T-cell (primary cell): ENCODE results near the gene GARRE1. TPM values are rescaled to one million over a fixed set of nuclear protein-coding genes. Genes with fewer than 3 reads are reported as not detected.

ENCODE experiments used
- ATAC-seq, 4 experiments: fragments of 200-7000 bp in 3 of 4; fragments of 150-1000 bp in 1 of 4; cut with Tn5 transposase; replicated peaks in 1 of 4; 1 replicate in 3 of 4; 2 replicates in 1 of 4; pipeline ENCODE4 v1.10.0; 2021; ENCODE audit warnings: moderate library complexity in 3 of 4, mild to moderate bottlenecking in 2 of 4, moderate number of reproducible peaks in 1 of 4
- CTCF ChIA-PET, 2 donors: fragments of 300-600 bp; sonication (Branson Sonifier 250); formaldehyde crosslinking; loops; one replicate each; lab custom pipeline; 2022; ENCODE audit warnings: antibody characterized with exemption in 2 of 2; lab: Charles Lee
- POLR2A ChIA-PET, 2 donors: fragments of 300-600 bp; sonication (Branson Sonifier 250); formaldehyde crosslinking; loops; one replicate each; lab custom pipeline; 2022; ENCODE audit warnings: antibody characterized with exemption in 2 of 2; lab: Charles Lee
- DNase-seq, 35 experiments: peaks; one replicate each; pipeline versions ENCODE4 v3.0.0 to v3.0.0-alpha.2; 2013 to 2023
- H3K27ac ChIP-seq: one replicate; pipeline ENCODE4 v1.5.1; 2013; ENCODE audit warnings: low read length
- H3K27me3 ChIP-seq, 2 experiments: replicated peaks in 1 of 2; 1 replicate in 1 of 2; 2 replicates in 1 of 2; pipeline versions ENCODE4 v1.6.1 to v1.7.0; 2013; ENCODE audit warnings: low read length in 1 of 2, mixed read lengths in 1 of 2; ENCODE audit not compliant: control insufficient read depth in 2 of 2, insufficient read depth in 2 of 2; ENCODE audit errors: extremely low read depth in 1 of 2
- H3K36me3 ChIP-seq, 2 donors: 1 replicate in 1 of 2; 2 replicates in 1 of 2; pipeline versions ENCODE4 v1.6.1 to v1.7.0; 2013; ENCODE audit warnings: low read length in 1 of 2; ENCODE audit not compliant: control insufficient read depth in 2 of 2, insufficient read depth in 1 of 2; ENCODE audit errors: extremely low read depth in 1 of 2
- H3K4me1 ChIP-seq, 2 experiments: 1 replicate in 1 of 2; 2 replicates in 1 of 2; pipeline versions ENCODE4 v1.6.1 to v1.7.0; 2013; ENCODE audit warnings: low read length in 2 of 2, mixed read lengths in 1 of 2; ENCODE audit not compliant: insufficient read depth in 2 of 2, control insufficient read depth in 1 of 2; ENCODE audit errors: extremely low read depth in 1 of 2
- H3K4me3 ChIP-seq, 2 donors: 1 replicate in 1 of 2; 2 replicates in 1 of 2; pipeline versions ENCODE4 v1.5.1 to v1.7.0; 2013; ENCODE audit warnings: mild to moderate bottlenecking in 2 of 2, low read length in 1 of 2, moderate library complexity in 1 of 2; ENCODE audit not compliant: control insufficient read depth in 1 of 2; ENCODE audit errors: extremely low read depth in 1 of 2
- H3K9me3 ChIP-seq: 2 replicates; pipeline ENCODE4 v1.7.0; 2013
- H3K27ac Mint-ChIP-seq, 2 donors: one replicate each; pipeline ENCODE4 v1.8.0; 2020 to 2021; ENCODE audit warnings: mild to moderate bottlenecking in 2 of 2, mixed read lengths in 2 of 2
- H3K27me3 Mint-ChIP-seq, 2 donors: one replicate each; pipeline ENCODE4 v1.8.0; 2021 to 2022; ENCODE audit warnings: mixed read lengths in 2 of 2
- H3K36me3 Mint-ChIP-seq: one replicate; pipeline ENCODE4 v1.8.0; 2021; ENCODE audit warnings: mixed read lengths
- H3K4me1 Mint-ChIP-seq, 3 donors: one replicate each; pipeline ENCODE4 v1.8.0; 2020 to 2022; ENCODE audit warnings: mixed read lengths in 3 of 3, mild to moderate bottlenecking in 1 of 3
- H3K4me3 Mint-ChIP-seq, 3 donors: one replicate each; pipeline ENCODE4 v1.8.0; 2020 to 2022; ENCODE audit warnings: mild to moderate bottlenecking in 3 of 3, mixed read lengths in 3 of 3, moderate library complexity in 3 of 3
- H3K9me3 Mint-ChIP-seq, 3 donors: one replicate each; pipeline ENCODE4 v1.8.0; 2020 to 2022; ENCODE audit warnings: mixed read lengths in 3 of 3
- WGBS: methylation state at CpG from one replicate; pipeline ENCODE4 v1.1.5; 2013; ENCODE audit warnings: missing lambda C conversion rate; ENCODE audit not compliant: insufficient coverage; 5-methylcytosine and 5-hydroxymethylcytosine counted together
- total RNA-seq, 35 experiments: library from RNA in 6 of 35; stranded (reverse) in 6 of 35; fragments of 120-200 nt in 1 of 35; gene quantifications; one replicate each; pipeline versions ENCODE4 v1.2.1 to v1.2.4 and lab custom pipeline; 2013 to 2026

The GARRE1 gene
- total RNA-seq, 5 donors from 2014 or later (not counting 1 experiment from before 2014, with no cell fraction given): 31.8 to 51.6 (median 34.8) TPM

DNA sequence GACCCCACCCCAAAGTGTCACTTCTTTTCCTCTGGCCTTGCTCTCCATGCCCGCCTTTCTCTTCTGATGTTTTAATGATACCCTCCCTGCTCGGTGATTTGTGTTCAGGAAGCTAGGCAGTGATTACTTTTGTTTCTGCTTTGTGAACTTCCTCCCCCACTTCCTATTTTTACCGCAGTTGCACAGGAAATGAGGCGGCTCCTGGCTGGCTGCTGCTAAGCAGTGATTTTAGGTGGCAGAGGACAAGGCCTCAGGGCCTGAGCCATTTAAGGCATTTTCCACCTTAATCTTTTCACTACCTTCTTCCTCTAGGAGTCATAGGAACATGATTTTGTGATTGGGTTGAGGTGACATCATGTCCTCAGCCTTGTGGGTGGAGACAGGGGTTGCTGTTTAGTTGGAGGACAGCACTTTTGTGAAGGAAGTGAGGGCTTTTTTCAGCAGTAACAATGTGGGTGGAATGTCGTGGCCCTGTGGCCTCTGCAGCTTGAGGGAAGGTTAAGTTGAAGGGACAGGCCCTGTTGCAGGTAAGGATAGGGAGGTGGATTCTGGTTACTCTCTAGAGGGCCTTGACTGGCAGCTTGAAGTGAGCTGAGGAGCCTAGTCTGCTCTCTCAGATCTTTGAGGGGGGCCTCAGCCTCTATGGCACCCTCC, 15.7 kb downstream of the GARRE1 start:
- no peaks in the 10 kb centered on the region for H3K36me3 ChIP-seq
- no peaks in the 10 kb centered on the region for H3K9me3 Mint-ChIP-seq
- H3K4me3 Mint-ChIP-seq: peak overlapping the region; percentile 43 to 72 (median 50)
- H3K4me1 Mint-ChIP-seq: peaks cover 80 to 87% (median 86%) of the 10 kb centered on the region in 3 donors
- no peaks in the 10 kb centered on the region for H3K9me3 ChIP-seq
- DNase-seq: peak; percentile 49 to 89 (median 74)
- no peaks in the 10 kb centered on the region for H3K27me3 ChIP-seq
- H3K27me3 Mint-ChIP-seq: no peaks in the 10 kb centered on the region
- peaks cover 38 to 79% of the 10 kb centered on the region in 2 experiments for H3K4me1 ChIP-seq
- ATAC-seq: peak; percentile 92 to 94 (median 94)
- H3K36me3 Mint-ChIP-seq: peaks cover 16% of the 10 kb centered on the region
- ChIA-PET POLR2A (interaction anchor here (0.6 to 1.1 kb wide), 6 partner anchors 9 to 1483 kb away, joined by 3 to 6 read pairs (median 3); no protein-coding TSS in a partner anchor), CTCF (interaction anchor here (0.6 to 1.3 kb wide), 7 partner anchors 19 to 87 kb away, joined by 3 to 8 read pairs (median 4); no protein-coding TSS in a partner anchor)
- H3K27ac ChIP-seq: peak overlapping the region; percentile 86
- H3K4me3 ChIP-seq: peak overlapping the region; percentile 6 to 15
- H3K27ac Mint-ChIP-seq: peak overlapping the region; percentile 83 to 85
- 0% methylated on average over 1 of the region's 5 CpGs for whole genome bisulfite sequencing

- Histone ChIP-seq H3K36me3 (no peaks in the 10 kb centered on the region), H3K9me3 (no peaks in the 10 kb centered on the region), H3K4me1 (peaks cover 35 to 61% of the 10 kb centered on the region in 2 experiments), H3K27me3 (no peaks in the 10 kb centered on the region), H3K4me3 (no peak overlapping the region), H3K27ac (no peak overlapping the region)
- peak overlapping the region; percentile 83 to 85 for H3K27ac Mint-ChIP-seq
- H3K9me3 Mint-ChIP-seq: no peaks in the 10 kb centered on the region
- ChIA-PET POLR2A (interaction anchor here in 1 of 2 donors (1.2 kb wide), 1 partner anchor 12 kb away, joined by 3 read pairs; no protein-coding TSS in a partner anchor), CTCF (interaction anchor here in 1 of 2 donors (0.6 kb wide), 1 partner anchor 11 kb away, joined by 3 read pairs; no protein-coding TSS in a partner anchor)
- no peak overlapping the region for H3K4me3 Mint-ChIP-seq
- H3K27me3 Mint-ChIP-seq: no peaks in the 10 kb centered on the region
- no CpG with 5 or more reads among the region's 4 CpGs for WGBS
- H3K4me1 Mint-ChIP-seq: peaks cover 82 to 90% (median 86%) of the 10 kb centered on the region in 3 donors
- peaks cover 14% of the 10 kb centered on the region for H3K36me3 Mint-ChIP-seq
- DNase-seq (no peak), ATAC-seq (no peak)
Measured at GRCh38 chr19:34273121-34273520, 18.8 kb downstream of the GARRE1 start.

DNA sequence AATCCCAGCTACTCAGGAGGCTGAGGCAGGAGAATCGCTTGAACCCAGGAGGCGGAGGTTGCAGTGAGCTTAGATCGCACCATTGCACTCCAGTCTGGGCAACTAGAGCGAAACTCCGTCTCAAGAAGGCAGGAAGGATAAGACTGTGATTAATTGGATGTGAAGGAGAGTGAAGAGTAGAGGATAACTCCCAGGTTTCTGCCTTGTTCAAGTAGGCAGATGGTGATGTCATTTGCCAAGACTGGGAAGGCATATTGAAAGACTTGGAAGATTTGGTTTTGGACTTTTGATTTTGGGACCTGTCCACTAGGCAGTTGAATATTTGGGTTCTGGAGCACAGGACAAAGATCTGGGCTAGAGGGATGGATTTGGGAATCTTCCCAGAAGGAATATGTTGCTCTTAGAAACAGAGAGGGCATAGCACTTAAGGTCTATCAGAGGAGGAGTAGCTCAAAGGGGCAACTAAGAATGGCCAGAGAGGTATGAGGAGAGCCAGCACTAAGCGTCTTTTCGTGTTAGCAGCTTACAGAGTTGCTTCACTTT, 20.0 kb downstream of the GARRE1 start:
- Histone ChIP-seq H3K4me3 (no peak overlapping the region), H3K27ac (no peak overlapping the region), H3K4me1 (peaks cover 23 to 53% of the 10 kb centered on the region in 2 experiments), H3K27me3 (no peaks in the 10 kb centered on the region), H3K36me3 (no peaks in the 10 kb centered on the region), H3K9me3 (no peaks in the 10 kb centered on the region)
- peaks cover 12% of the 10 kb centered on the region for H3K36me3 Mint-ChIP-seq
- peak overlapping the region in 1 of 3 donors; percentile 36 for H3K4me3 Mint-ChIP-seq
- no peaks in the 10 kb centered on the region for H3K27me3 Mint-ChIP-seq
- peak overlapping the region; percentile 67 to 87 for H3K27ac Mint-ChIP-seq
- ChIA-PET POLR2A (no interaction called here), CTCF (interaction anchor here (0.6 to 0.7 kb wide), 2 partner anchors 60 to 1157 kb away, joined by 3 read pairs; no protein-coding TSS in a partner anchor)
- WGBS: 84% methylated on average over 6 of the region's 7 CpGs
- H3K9me3 Mint-ChIP-seq: no peaks in the 10 kb centered on the region
- H3K4me1 Mint-ChIP-seq: peaks cover 81 to 88% (median 83%) of the 10 kb centered on the region in 3 donors
- ATAC-seq (no peak), DNase-seq (no peak)

GRCh38 chr19:34274827-34275625, 20.7 kb downstream of the GARRE1 start:
- no peak for DNase-seq
- no CpG with 5 or more reads among the region's 4 CpGs for WGBS
- no peaks in the 10 kb centered on the region for H3K9me3 Mint-ChIP-seq
- Histone ChIP-seq H3K36me3 (no peaks in the 10 kb centered on the region), H3K9me3 (no peaks in the 10 kb centered on the region), H3K4me3 (no peak overlapping the region), H3K27ac (no peak overlapping the region), H3K4me1 (peaks cover 21 to 46% of the 10 kb centered on the region in 2 experiments), H3K27me3 (no peaks in the 10 kb centered on the region)
- peak overlapping the region in 1 of 3 donors; percentile 36 for H3K4me3 Mint-ChIP-seq
- no peak for ATAC-seq
- CTCF ChIA-PET: no interaction called here
- POLR2A ChIA-PET: no interaction called here
- H3K27me3 Mint-ChIP-seq: no peaks in the 10 kb centered on the region
- peaks cover 75 to 86% (median 81%) of the 10 kb centered on the region in 3 donors for H3K4me1 Mint-ChIP-seq
- peaks cover 12% of the 10 kb centered on the region for H3K36me3 Mint-ChIP-seq
- H3K27ac Mint-ChIP-seq: peak overlapping the region; percentile 67 to 87

DNA sequence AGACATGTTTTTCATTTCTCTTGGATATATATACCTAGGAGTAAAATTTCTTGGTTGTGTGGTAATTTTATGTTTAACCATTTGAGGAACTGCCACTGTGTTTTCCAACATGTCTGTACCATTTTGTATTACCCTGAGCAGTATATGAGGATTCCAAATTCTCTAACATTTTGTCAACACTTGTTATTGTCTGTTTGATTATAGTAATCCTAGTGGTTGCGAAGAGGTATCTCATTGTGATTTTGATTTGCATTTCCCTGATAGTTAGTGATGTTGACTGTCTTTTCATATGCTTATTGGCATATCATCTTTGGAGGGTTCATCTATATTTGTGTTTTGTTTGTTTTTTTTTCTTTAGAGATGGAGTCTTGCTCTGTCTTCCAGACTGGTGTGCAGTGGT, 21.4 kb downstream of the GARRE1 start:
- DNase-seq (no peak), ATAC-seq (no peak)
- H3K4me1 Mint-ChIP-seq: peaks cover 68 to 83% (median 79%) of the 10 kb centered on the region in 3 donors
- no peaks in the 10 kb centered on the region for H3K27me3 Mint-ChIP-seq
- H3K4me3 Mint-ChIP-seq: no peak overlapping the region
- no peaks in the 10 kb centered on the region for H3K27me3 ChIP-seq
- H3K4me3 ChIP-seq: no peak overlapping the region
- POLR2A ChIA-PET: no interaction called here
- no peaks in the 10 kb centered on the region for H3K36me3 ChIP-seq
- CTCF ChIA-PET: no interaction called here
- 100% methylated on average over 1 of the region's 1 CpG for WGBS
- no peak overlapping the region for H3K27ac ChIP-seq
- no peak overlapping the region for H3K27ac Mint-ChIP-seq
- H3K4me1 ChIP-seq: peaks cover 20 to 40% of the 10 kb centered on the region in 2 experiments
- H3K9me3 Mint-ChIP-seq: no peaks in the 10 kb centered on the region
- peaks cover 12% of the 10 kb centered on the region for H3K36me3 Mint-ChIP-seq
- H3K9me3 ChIP-seq: no peaks in the 10 kb centered on the region

DNA sequence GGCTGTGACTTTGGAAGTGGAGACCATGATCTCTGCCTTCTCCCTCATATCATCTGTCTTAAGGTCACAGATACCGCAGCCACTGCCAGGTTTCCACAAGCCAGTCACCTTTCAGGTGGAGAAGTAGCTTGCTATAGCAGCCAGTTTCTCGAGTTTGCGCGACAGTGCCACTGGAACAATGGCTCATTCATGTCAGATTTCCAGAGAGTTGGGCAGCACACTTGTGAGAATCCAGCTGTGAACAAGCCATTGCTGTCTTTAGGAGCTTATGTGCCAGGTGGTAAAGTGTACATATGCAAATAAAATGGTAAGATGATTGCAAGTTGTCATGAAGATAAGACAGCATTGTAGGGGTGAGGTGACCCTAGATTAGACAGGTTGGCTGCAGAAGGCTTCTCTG, 22.3 kb downstream of the GARRE1 start:
- WGBS: 91% methylated on average over 3 of the region's 4 CpGs
- Histone ChIP-seq H3K36me3 (no peaks in the 10 kb centered on the region), H3K27ac (no peak overlapping the region), H3K27me3 (no peaks in the 10 kb centered on the region), H3K4me3 (no peak overlapping the region), H3K9me3 (no peaks in the 10 kb centered on the region), H3K4me1 (peaks cover 14 to 31% of the 10 kb centered on the region in 2 experiments)
- peaks cover 70 to 79% (median 72%) of the 10 kb centered on the region in 3 donors for H3K4me1 Mint-ChIP-seq
- no peaks in the 10 kb centered on the region for H3K27me3 Mint-ChIP-seq
- no peaks in the 10 kb centered on the region for H3K9me3 Mint-ChIP-seq
- H3K27ac Mint-ChIP-seq: peak overlapping the region; percentile 9 to 83
- H3K36me3 Mint-ChIP-seq: peaks cover 12% of the 10 kb centered on the region
- no peak for ATAC-seq
- DNase-seq: no peak
- CTCF ChIA-PET: no interaction called here
- POLR2A ChIA-PET: no interaction called here
- H3K4me3 Mint-ChIP-seq: peak overlapping the region in 2 of 3 donors; percentile 0 to 32
